Measurements from ENCODE around the gene CRADD. TPM values are rescaled to one million over a fixed set of nuclear protein-coding genes. Genes with fewer than 3 reads are reported as not detected.

Gene CRADD
- total and polyA plus RNA-seq, 10 of the 15 experiments (the other 5 are each of a cell fraction or from before 2014, with no cell fraction given) = 7.6 to 15.5 (median 11.7) TPM

- TF ChIP-seq, protein P1, sequence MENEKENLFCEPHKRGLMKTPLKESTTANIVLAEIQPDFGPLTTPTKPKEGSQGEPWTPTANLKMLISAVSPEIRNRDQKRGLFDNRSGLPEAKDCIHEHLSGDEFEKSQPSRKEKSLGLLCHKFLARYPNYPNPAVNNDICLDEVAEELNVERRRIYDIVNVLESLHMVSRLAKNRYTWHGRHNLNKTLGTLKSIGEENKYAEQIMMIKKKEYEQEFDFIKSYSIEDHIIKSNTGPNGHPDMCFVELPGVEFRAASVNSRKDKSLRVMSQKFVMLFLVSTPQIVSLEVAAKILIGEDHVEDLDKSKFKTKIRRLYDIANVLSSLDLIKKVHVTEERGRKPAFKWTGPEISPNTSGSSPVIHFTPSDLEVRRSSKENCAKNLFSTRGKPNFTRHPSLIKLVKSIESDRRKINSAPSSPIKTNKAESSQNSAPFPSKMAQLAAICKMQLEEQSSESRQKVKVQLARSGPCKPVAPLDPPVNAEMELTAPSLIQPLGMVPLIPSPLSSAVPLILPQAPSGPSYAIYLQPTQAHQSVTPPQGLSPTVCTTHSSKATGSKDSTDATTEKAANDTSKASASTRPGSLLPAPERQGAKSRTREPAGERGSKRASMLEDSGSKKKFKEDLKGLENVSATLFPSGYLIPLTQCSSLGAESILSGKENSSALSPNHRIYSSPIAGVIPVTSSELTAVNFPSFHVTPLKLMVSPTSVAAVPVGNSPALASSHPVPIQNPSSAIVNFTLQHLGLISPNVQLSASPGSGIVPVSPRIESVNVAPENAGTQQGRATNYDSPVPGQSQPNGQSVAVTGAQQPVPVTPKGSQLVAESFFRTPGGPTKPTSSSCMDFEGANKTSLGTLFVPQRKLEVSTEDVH (IDR thresholded peaks at IDR 0.05; ENCODE audit: low read depth, partially characterized antibody) = no peak
- no peak for TF ChIP-seq RELB (IDR thresholded peaks at IDR 0.05; ENCODE audit: low read depth)
Observed at GRCh38 chr12:93827179-93827578, 150.0 kb downstream of the CRADD start (continued).

- WGBS (ENCODE audit: insufficient coverage, insufficient replicate concordance, low lambda C conversion rate, missing lambda C conversion rate) = 21% methylated on average over 2 of the region's 2 CpGs
- no peaks in the 10 kb centered on the region for H3K79me2 ChIP-seq (ENCODE audit: control insufficient read depth, insufficient read depth, low read length)
- in situ Hi-C loops (cut with MboI) (no loop called here), intact Hi-C loops (cut with micrococcal nuclease; ENCODE audit: unreplicated experiment) (no loop called here)
- no peaks in the 10 kb centered on the region for H4K20me1 ChIP-seq (ENCODE audit: control insufficient read depth, insufficient read depth)
- CTCF ChIA-PET = no interaction called here
- ATAC-seq (no peak), DNase-seq (ENCODE audit: low read depth, low spot score) (no peak), FAIRE-seq (no peak)
- no TSS peak for BruUV-seq (replicated peaks)
- TF ChIP-seq E4F1 (IDR thresholded peaks at IDR 0.05; ENCODE audit: borderline replicate concordance, partially characterized antibody) (no peak), USF1 (IDR thresholded peaks at IDR 0.05; ENCODE audit: borderline replicate concordance, extremely low read length, insufficient read depth, low read depth, low read length) (no peak), TCF7 (IDR thresholded peaks at IDR 0.05; ENCODE audit: borderline replicate concordance) (no peak), HCFC1 (IDR thresholded peaks at IDR 0.05; ENCODE audit: low read length) (no peak), IRF4 (IDR thresholded peaks at IDR 0.05; ENCODE audit: low read depth, low read length) (no peak), KLF5 (IDR thresholded peaks at IDR 0.05; ENCODE audit: partially characterized antibody) (no peak)
- RAD21 ChIA-PET (ENCODE audit: unreplicated experiment) = no interaction called here
- H2AFZ ChIP-seq (ENCODE audit: control insufficient read depth, low read depth, low read length) = no peak overlapping the region
- no peak overlapping the region for H3K27ac ChIP-seq (ENCODE audit: control insufficient read depth, insufficient read depth)
- H3K27me3 ChIP-seq (replicated peaks in 1 of 2; ENCODE audit: control insufficient read depth in 2 of 2, insufficient read depth in 2 of 2, low read length in 1 of 2) = no peaks in the 10 kb centered on the region
- SMC1A ChIA-PET (ENCODE audit: uncharacterized antibody, unreplicated experiment) = interaction anchor here (1.2 to 1.3 kb wide), 2 partner anchors 10 to 13 kb away, joined by 3 read pairs; no protein-coding TSS in a partner anchor
- H3K36me3 ChIP-seq (ENCODE audit: control insufficient read depth in 2 of 2, insufficient read depth in 2 of 2, low read length in 1 of 2) = no peaks in the 10 kb centered on the region
- H3K9me3 ChIP-seq (replicated peaks; ENCODE audit: control insufficient read depth, insufficient read depth, low read length) = no peaks in the 10 kb centered on the region
- H3K4me1 ChIP-seq (ENCODE audit: control insufficient read depth, insufficient read depth, low read length) = no peaks in the 10 kb centered on the region
- POLR2A ChIA-PET = no interaction called here
- no peak overlapping the region for H3K4me3 ChIP-seq
- H3K9ac ChIP-seq (ENCODE audit: control insufficient read depth, insufficient read depth, low read length) = no peak overlapping the region
- no peak overlapping the region for H3K4me2 ChIP-seq (ENCODE audit: control insufficient read depth, insufficient read depth)
Observed at GRCh38 chr12:93827669-93828068, 150.5 kb downstream of the CRADD start.

Data from GM12878 (cell line).